WTC11 (cell line): ENCODE data around the gene BABAM2.

Experiments
- CTCF ChIP-seq: fragments of 200-600 bp; IDR thresholded peaks from 2 replicates; pipeline ENCODE4 v1.8.0; 2022; ENCODE audit warnings: antibody characterized with exemption
- NR3C1 ChIP-seq: sonication (generic); formaldehyde crosslinking; conservative IDR thresholded peaks from 2 replicates; pipeline ENCODE4 v1.8.1; 2023; ENCODE audit warnings: low read depth, mild to moderate bottlenecking, missing genetic modification reagents

- TF ChIP-seq NR3C1 (CRISPR knock-in tag) = no peak
- no peak for TF ChIP-seq CTCF
These were observed 434.6 kb downstream of the BABAM2 start for GRCh38 chr2:28325173-28325566.
